Dermis blood vessel endothelial cell (primary cell): ENCODE results near the gene BPGM. TPM values are rescaled to one million over a fixed set of nuclear protein-coding genes. Genes with fewer than 3 reads are reported as not detected.

ENCODE experiments used
- DNase-seq: peaks from one replicate; pipeline ENCODE4 v3.0.0; 2010
- total RNA-seq: library from RNA; depleted of rRNA; stranded (reverse); fragments of >200 nt; gene quantifications from 2 replicates; pipeline ENCODE4 v1.2.3, GENCODE V29; 2014

The BPGM gene
- total RNA-seq, 1 donor from 2014 or later: 20.3 TPM

DNA sequence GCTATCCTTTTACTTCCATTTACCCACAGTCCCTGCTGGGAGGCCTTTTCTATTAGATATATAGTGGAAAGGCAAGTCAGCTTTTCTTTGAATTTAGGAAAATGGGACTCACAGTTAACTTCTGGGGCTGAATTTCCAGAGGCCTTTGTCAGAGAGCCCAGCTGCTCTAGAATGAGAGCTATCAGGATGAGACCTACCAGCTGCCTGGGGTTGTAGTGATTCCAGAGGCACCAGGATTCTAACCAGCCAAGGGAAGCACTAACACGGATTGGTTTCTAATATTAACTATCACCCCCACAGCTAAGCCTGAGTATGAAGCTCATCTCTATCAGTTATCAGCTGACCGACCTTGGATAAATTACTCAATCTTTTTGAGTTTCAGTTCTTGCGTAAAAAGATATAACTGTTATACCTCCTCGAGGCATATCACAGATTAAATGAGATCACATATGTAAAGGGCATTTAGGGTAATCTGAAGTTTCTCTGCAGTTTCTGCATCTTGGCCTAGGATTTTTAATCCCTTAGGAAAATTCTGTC, 76.2 kb downstream of the BPGM start:
- DNase-seq: no peak

DNA sequence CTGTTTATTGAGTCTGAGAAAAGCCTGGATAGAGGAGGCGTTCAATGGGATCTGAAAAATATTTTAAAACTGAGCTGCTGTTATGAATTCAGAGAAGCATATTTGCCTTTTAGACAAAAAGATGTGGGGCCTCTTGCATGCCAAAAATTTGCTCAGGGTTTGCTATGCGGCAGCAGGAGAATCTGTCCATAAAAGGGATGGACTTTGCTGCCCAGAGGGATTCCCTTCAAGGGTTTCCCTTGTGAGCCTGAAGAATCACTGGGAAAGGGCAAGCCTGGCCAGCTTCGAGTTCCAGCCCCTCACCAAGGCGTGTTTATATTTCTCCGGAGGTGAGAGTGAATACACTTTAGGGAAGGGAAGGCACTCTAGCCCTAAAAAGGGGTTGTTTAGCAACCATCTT, 77.2 kb downstream of the BPGM start:
- no peak for DNase-seq

DNA sequence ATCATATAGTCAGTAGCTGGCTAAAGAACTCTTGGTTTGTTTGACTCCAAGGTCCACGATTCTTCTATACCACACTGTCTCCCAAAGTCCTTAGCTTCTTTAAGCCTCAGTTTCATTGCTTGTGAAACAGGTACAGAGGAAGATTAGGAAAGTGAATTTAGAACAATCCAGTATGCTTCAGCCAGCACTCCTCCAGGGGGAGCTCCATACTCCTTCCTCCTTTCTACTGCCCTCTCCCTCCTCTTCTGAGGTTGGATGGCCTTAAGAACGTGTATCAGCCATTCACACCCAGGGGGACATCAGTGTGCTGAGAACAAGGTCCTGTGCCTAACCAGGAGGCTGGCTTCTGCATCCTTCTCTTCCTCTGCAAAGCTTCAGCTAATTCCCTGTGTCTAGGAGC, 78.0 kb downstream of the BPGM start:
- DNase-seq: peak; percentile 74

DNA sequence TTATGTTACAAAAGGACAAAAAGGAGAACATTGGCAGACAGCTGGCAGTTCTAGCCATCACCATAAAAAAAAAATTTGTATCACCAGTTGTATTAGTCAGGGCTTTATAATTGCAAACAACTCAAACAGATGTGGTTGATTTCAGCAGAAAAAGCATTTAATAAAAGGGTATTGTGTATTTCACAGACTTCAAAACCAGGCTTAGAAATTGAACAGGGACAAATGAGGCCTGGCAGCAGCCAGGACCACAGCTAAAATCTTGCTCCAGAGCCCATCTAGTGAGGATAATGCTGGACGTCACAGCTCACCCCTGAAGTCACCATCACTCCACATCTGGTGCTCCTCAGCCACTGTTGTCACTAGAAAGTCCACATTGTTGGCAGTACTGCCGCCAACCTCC, 79.9 kb downstream of the BPGM start:
- no peak for DNase-seq

DNA sequence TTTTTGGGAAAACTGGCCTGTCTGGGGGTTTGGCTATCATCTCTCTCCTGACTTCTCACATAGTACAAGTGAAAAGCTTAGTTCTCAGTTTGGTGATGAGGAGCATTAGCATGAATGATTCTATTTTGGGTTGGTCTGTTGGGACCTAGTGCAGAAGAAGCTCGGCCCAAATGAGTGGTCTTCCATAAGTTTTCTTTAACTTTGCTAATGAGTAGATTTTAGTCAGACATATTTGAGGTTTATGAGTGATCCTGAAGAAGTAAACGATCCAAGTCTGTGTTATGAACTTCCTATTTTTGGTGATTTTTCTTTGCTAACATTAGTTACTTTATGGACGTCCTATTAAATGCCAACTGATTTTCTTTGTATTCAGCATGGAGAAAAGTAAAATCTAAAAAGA, 81.1 kb downstream of the BPGM start:
- no peak for DNase-seq

Other genes starting within 250 kb of the BPGM start
- 43.4 and 65.0 TPM in 2 replicates for gene AKR1B1, start 187.8 kb upstream of the BPGM start, total RNA-seq
- gene AKR1B10, start 119.3 kb upstream of the BPGM start, total RNA-seq: not detected in 2 replicates
- not detected in 2 replicates for gene AKR1B15, start 97.7 kb upstream of the BPGM start, total RNA-seq
- 228 and 258 TPM in 2 replicates for gene CALD1, start 132.8 kb downstream of the BPGM start, total RNA-seq